Activated naive CD8-positive, alpha-beta T cell treated with anti-CD3 and anti-CD28 coated beads, Interleukin-2, amount 50 U/mL, for 24 hours (primary cell): ENCODE data around the gene DLG2.

Experiments
- ATAC-seq: fragments of 150-1000 bp; cut with Tn5 transposase; one replicate; pipeline ENCODE4 v1.10.0; 2021
- DNase-seq: peaks from one replicate; pipeline ENCODE4 v3.0.0; 2021
- H3K27ac Mint-ChIP-seq: one replicate; pipeline ENCODE4 v1.8.0; 2021; ENCODE audit warnings: mild to moderate bottlenecking, mixed read lengths
- H3K27me3 Mint-ChIP-seq: one replicate; pipeline ENCODE4 v1.8.0; 2021; ENCODE audit warnings: mixed read lengths
- H3K36me3 Mint-ChIP-seq: one replicate; pipeline ENCODE4 v1.8.0; 2021; ENCODE audit warnings: low read depth, mixed read lengths
- H3K4me1 Mint-ChIP-seq: one replicate; pipeline ENCODE4 v1.8.0; 2021; ENCODE audit warnings: mixed read lengths
- H3K4me3 Mint-ChIP-seq: one replicate; pipeline ENCODE4 v1.8.0; 2021; ENCODE audit warnings: mild to moderate bottlenecking, moderate library complexity, mixed read lengths
- H3K9me3 Mint-ChIP-seq: one replicate; pipeline ENCODE4 v1.8.0; 2021; ENCODE audit warnings: mixed read lengths

Gene DLG2

GRCh38 chr11:85180528-85180927, 446.6 kb downstream of the DLG2 start:
- no peak for ATAC-seq
- H3K9me3 Mint-ChIP-seq: peaks cover under 1% of the 10 kb centered on the region
- no peaks in the 10 kb centered on the region for H3K36me3 Mint-ChIP-seq
- no peaks in the 10 kb centered on the region for H3K4me1 Mint-ChIP-seq
- H3K27ac Mint-ChIP-seq: no peak overlapping the region
- H3K4me3 Mint-ChIP-seq: no peak overlapping the region
- H3K27me3 Mint-ChIP-seq: no peaks in the 10 kb centered on the region
- DNase-seq: no peak

- ATAC-seq: no peak
- no peaks in the 10 kb centered on the region for H3K36me3 Mint-ChIP-seq
- no peak overlapping the region for H3K27ac Mint-ChIP-seq
- no peaks in the 10 kb centered on the region for H3K4me1 Mint-ChIP-seq
- peaks cover 34% of the 10 kb centered on the region for H3K9me3 Mint-ChIP-seq
- no peak for DNase-seq
- no peaks in the 10 kb centered on the region for H3K27me3 Mint-ChIP-seq
- H3K4me3 Mint-ChIP-seq: no peak overlapping the region
Observed at GRCh38 chr11:85171648-85172257, 455.4 kb downstream of the DLG2 start.

GRCh38 chr11:85170184-85170583, 457.0 kb downstream of the DLG2 start:
- Mint-ChIP-seq H3K9me3 (peaks cover 30% of the 10 kb centered on the region), H3K27me3 (no peaks in the 10 kb centered on the region), H3K4me1 (no peaks in the 10 kb centered on the region), H3K4me3 (no peak overlapping the region), H3K36me3 (no peaks in the 10 kb centered on the region), H3K27ac (no peak overlapping the region)
- DNase-seq: no peak
- no peak for ATAC-seq

GRCh38 chr11:85167471-85167870, 459.7 kb downstream of the DLG2 start:
- H3K9me3 Mint-ChIP-seq: peaks cover 14% of the 10 kb centered on the region
- H3K36me3 Mint-ChIP-seq: no peaks in the 10 kb centered on the region
- H3K4me1 Mint-ChIP-seq: no peaks in the 10 kb centered on the region
- ATAC-seq (no peak), DNase-seq (no peak)
- H3K4me3 Mint-ChIP-seq: no peak overlapping the region
- no peak overlapping the region for H3K27ac Mint-ChIP-seq
- H3K27me3 Mint-ChIP-seq: no peaks in the 10 kb centered on the region

- Mint-ChIP-seq H3K36me3 (no peaks in the 10 kb centered on the region), H3K27me3 (no peaks in the 10 kb centered on the region), H3K4me3 (no peak overlapping the region), H3K4me1 (no peaks in the 10 kb centered on the region), H3K9me3 (peaks cover 12% of the 10 kb centered on the region), H3K27ac (no peak overlapping the region)
- DNase-seq (no peak), ATAC-seq (no peak)
Observed at GRCh38 chr11:85167038-85167437, 460.1 kb downstream of the DLG2 start.

- no peaks in the 10 kb centered on the region for H3K36me3 Mint-ChIP-seq
- no peaks in the 10 kb centered on the region for H3K27me3 Mint-ChIP-seq
- H3K27ac Mint-ChIP-seq: no peak overlapping the region
- no peaks in the 10 kb centered on the region for H3K4me1 Mint-ChIP-seq
- ATAC-seq (no peak), DNase-seq (no peak)
- no peak overlapping the region for H3K4me3 Mint-ChIP-seq
- H3K9me3 Mint-ChIP-seq: peaks cover 10% of the 10 kb centered on the region
Observed at GRCh38 chr11:85165819-85166218, 461.3 kb downstream of the DLG2 start.

GRCh38 chr11:85164743-85165142, 462.4 kb downstream of the DLG2 start:
- Mint-ChIP-seq H3K27ac (no peak overlapping the region), H3K27me3 (no peaks in the 10 kb centered on the region), H3K9me3 (peaks cover 3% of the 10 kb centered on the region), H3K4me3 (no peak overlapping the region), H3K36me3 (no peaks in the 10 kb centered on the region), H3K4me1 (no peaks in the 10 kb centered on the region)
- no peak for ATAC-seq
- DNase-seq: no peak

GRCh38 chr11:85154294-85154693, 472.9 kb downstream of the DLG2 start:
- Mint-ChIP-seq H3K4me3 (no peak overlapping the region), H3K27me3 (no peaks in the 10 kb centered on the region), H3K9me3 (peaks cover 18% of the 10 kb centered on the region), H3K36me3 (no peaks in the 10 kb centered on the region), H3K4me1 (no peaks in the 10 kb centered on the region), H3K27ac (no peak overlapping the region)
- DNase-seq: no peak
- no peak for ATAC-seq

- no peaks in the 10 kb centered on the region for H3K36me3 Mint-ChIP-seq
- ATAC-seq: no peak
- DNase-seq: no peak
Observed at GRCh38 chr11:85137597-85137996, 489.5 kb downstream of the DLG2 start.

GRCh38 chr11:85133636-85134035, 493.5 kb downstream of the DLG2 start:
- ATAC-seq: no peak
- no peaks in the 10 kb centered on the region for H3K4me1 Mint-ChIP-seq
- H3K9me3 Mint-ChIP-seq: peaks cover 17% of the 10 kb centered on the region
- DNase-seq: no peak
- no peaks in the 10 kb centered on the region for H3K36me3 Mint-ChIP-seq
- H3K27ac Mint-ChIP-seq: no peak overlapping the region
- no peaks in the 10 kb centered on the region for H3K27me3 Mint-ChIP-seq
- H3K4me3 Mint-ChIP-seq: no peak overlapping the region

More at GRCh38 chr11:85137597-85137996, 489.5 kb downstream of the DLG2 start:
- H3K27ac Mint-ChIP-seq: no peak overlapping the region
- no peaks in the 10 kb centered on the region for H3K27me3 Mint-ChIP-seq
- no peak overlapping the region for H3K4me3 Mint-ChIP-seq
- H3K9me3 Mint-ChIP-seq: peaks cover 36% of the 10 kb centered on the region
- H3K4me1 Mint-ChIP-seq: no peaks in the 10 kb centered on the region

- Mint-ChIP-seq H3K27me3 (no peaks in the 10 kb centered on the region), H3K9me3 (peaks cover 15% of the 10 kb centered on the region), H3K4me3 (no peak overlapping the region), H3K36me3 (no peaks in the 10 kb centered on the region), H3K27ac (no peak overlapping the region), H3K4me1 (no peaks in the 10 kb centered on the region)
- no peak for DNase-seq
- no peak for ATAC-seq
Observed at GRCh38 chr11:85132851-85133585, 494.1 kb downstream of the DLG2 start.

GRCh38 chr11:85127349-85127748, 499.8 kb downstream of the DLG2 start:
- Mint-ChIP-seq H3K9me3 (peaks cover 24% of the 10 kb centered on the region), H3K4me1 (no peaks in the 10 kb centered on the region)
- ATAC-seq: no peak

GRCh38 chr11:85123752-85124231, 503.4 kb downstream of the DLG2 start:
- no peaks in the 10 kb centered on the region for H3K27me3 Mint-ChIP-seq

More at GRCh38 chr11:85127349-85127748, 499.8 kb downstream of the DLG2 start:
- no peak overlapping the region for H3K27ac Mint-ChIP-seq
- no peak overlapping the region for H3K4me3 Mint-ChIP-seq
- no peaks in the 10 kb centered on the region for H3K27me3 Mint-ChIP-seq
- H3K36me3 Mint-ChIP-seq: no peaks in the 10 kb centered on the region
- no peak for DNase-seq

GRCh38 chr11:85118151-85118550, 509.0 kb downstream of the DLG2 start:
- ATAC-seq (no peak), DNase-seq (no peak)
- no peaks in the 10 kb centered on the region for H3K27me3 Mint-ChIP-seq
- no peak overlapping the region for H3K4me3 Mint-ChIP-seq
- H3K27ac Mint-ChIP-seq: no peak overlapping the region
- peaks cover 18% of the 10 kb centered on the region for H3K9me3 Mint-ChIP-seq
- H3K36me3 Mint-ChIP-seq: no peaks in the 10 kb centered on the region
- H3K4me1 Mint-ChIP-seq: no peaks in the 10 kb centered on the region

More at GRCh38 chr11:85123752-85124231, 503.4 kb downstream of the DLG2 start:
- no peak overlapping the region for H3K27ac Mint-ChIP-seq
- no peaks in the 10 kb centered on the region for H3K36me3 Mint-ChIP-seq
- peaks cover 24% of the 10 kb centered on the region for H3K9me3 Mint-ChIP-seq
- H3K4me3 Mint-ChIP-seq: no peak overlapping the region
- no peaks in the 10 kb centered on the region for H3K4me1 Mint-ChIP-seq
- DNase-seq: no peak
- ATAC-seq: no peak

- H3K4me3 Mint-ChIP-seq: no peak overlapping the region
- no peaks in the 10 kb centered on the region for H3K27me3 Mint-ChIP-seq
- H3K4me1 Mint-ChIP-seq: no peaks in the 10 kb centered on the region
- no peak for ATAC-seq
- no peak overlapping the region for H3K27ac Mint-ChIP-seq
- H3K36me3 Mint-ChIP-seq: no peaks in the 10 kb centered on the region
- DNase-seq: no peak
- peaks cover 8% of the 10 kb centered on the region for H3K9me3 Mint-ChIP-seq
Observed at GRCh38 chr11:85115798-85116197, 511.3 kb downstream of the DLG2 start.
